Measurements from ENCODE around the gene CLNS1A.

CLNS1A gene

DNA sequence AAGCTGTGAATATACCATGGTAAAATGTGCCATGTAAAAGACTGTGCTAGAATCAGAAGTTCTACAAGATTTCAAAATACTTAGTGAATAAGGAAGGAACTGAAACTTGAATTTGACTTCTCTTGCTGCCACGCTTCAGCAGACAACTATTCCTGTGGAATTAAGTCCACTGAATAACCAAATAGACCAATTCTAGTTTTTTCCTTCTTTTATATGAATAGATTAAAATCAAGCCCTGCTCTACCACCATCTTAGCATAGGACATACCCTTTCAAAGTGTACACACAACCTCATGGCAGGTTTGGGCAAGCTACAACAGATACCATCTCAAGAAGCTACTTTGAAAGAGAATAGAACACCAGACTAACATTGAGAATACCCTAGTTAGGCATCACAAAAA, 23.4 kb upstream of the CLNS1A start:
- TF ChIP-seq, protein P1, sequence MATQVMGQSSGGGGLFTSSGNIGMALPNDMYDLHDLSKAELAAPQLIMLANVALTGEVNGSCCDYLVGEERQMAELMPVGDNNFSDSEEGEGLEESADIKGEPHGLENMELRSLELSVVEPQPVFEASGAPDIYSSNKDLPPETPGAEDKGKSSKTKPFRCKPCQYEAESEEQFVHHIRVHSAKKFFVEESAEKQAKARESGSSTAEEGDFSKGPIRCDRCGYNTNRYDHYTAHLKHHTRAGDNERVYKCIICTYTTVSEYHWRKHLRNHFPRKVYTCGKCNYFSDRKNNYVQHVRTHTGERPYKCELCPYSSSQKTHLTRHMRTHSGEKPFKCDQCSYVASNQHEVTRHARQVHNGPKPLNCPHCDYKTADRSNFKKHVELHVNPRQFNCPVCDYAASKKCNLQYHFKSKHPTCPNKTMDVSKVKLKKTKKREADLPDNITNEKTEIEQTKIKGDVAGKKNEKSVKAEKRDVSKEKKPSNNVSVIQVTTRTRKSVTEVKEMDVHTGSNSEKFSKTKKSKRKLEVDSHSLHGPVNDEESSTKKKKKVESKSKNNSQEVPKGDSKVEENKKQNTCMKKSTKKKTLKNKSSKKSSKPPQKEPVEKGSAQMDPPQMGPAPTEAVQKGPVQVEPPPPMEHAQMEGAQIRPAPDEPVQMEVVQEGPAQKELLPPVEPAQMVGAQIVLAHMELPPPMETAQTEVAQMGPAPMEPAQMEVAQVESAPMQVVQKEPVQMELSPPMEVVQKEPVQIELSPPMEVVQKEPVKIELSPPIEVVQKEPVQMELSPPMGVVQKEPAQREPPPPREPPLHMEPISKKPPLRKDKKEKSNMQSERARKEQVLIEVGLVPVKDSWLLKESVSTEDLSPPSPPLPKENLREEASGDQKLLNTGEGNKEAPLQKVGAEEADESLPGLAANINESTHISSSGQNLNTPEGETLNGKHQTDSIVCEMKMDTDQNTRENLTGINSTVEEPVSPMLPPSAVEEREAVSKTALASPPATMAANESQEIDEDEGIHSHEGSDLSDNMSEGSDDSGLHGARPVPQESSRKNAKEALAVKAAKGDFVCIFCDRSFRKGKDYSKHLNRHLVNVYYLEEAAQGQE (IDR thresholded peaks at IDR 0.05; ENCODE audit: insufficient read depth in 1 of 2, low read depth in 2 of 2, low read length in 2 of 2), result no peak
- TF ChIP-seq TAF1 (IDR thresholded peaks at IDR 0.05; ENCODE audit: borderline replicate concordance, insufficient read depth, low read length) (no peak), SIN3A (IDR thresholded peaks at IDR 0.05; ENCODE audit: borderline replicate concordance, insufficient read depth, low read length) (no peak), POLR2AphosphoS5 (IDR thresholded peaks at IDR 0.05; ENCODE audit: low read depth, low read length) (no peak), FOXP2 (optimal IDR thresholded peaks at IDR 0.05; ENCODE audit: borderline replicate concordance, extremely low read depth, extremely low read length, insufficient read depth) (no peak)

DNA sequence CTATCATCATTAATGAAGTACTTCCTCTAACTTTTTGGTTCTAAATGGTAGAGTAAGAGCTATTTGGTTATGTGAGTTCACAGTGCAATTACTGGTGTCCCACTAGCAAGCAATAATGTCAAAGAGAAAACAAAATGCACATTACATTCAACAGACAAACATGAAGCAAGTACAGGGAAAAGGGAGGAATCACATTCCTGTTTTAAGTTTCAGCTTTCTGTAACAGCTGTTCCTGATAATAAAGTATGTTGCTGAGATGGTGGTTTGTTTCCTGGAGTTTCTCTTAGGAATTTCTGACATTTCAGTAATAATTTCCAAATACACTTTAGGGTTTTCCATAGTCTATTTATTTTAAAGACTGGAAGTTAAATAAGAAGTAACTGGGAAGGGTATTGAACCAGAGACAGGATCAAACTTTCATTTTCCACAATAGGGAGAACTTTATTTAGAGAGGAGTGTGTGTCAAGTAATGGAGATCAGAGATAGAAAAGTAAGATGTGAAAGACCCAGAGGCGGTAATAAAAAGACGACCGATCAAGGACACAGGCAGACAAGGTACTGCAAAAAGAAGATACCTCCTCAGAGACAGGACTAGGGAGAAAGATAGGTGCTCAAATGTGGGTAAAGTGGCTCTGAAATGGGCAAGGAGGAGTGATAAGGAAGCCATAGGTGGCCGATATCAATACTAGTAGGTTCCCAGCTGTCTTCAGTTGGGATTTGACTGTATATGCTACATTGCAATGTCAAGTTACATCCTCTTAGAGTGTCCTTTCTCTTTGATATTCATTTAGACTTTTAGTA, 20.8 kb upstream of the CLNS1A start:
- TF ChIP-seq POLR2AphosphoS5 (IDR thresholded peaks at IDR 0.05; ENCODE audit: low read depth, low read length) (no peak), SIN3A (IDR thresholded peaks at IDR 0.05; ENCODE audit: borderline replicate concordance, insufficient read depth, low read length) (no peak), TAF1 (IDR thresholded peaks at IDR 0.05; ENCODE audit: borderline replicate concordance, insufficient read depth, low read length) (no peak), FOXP2 (optimal IDR thresholded peaks at IDR 0.05; ENCODE audit: borderline replicate concordance, extremely low read depth, extremely low read length, insufficient read depth) (no peak)
- TF ChIP-seq, protein P1 (IDR thresholded peaks at IDR 0.05; ENCODE audit: insufficient read depth in 1 of 2, low read depth in 2 of 2, low read length in 2 of 2), result no peak

- TF ChIP-seq POLR2AphosphoS5 (IDR thresholded peaks at IDR 0.05; ENCODE audit: low read depth, low read length) (no peak), TAF1 (IDR thresholded peaks at IDR 0.05; ENCODE audit: borderline replicate concordance, insufficient read depth, low read length) (no peak), SIN3A (IDR thresholded peaks at IDR 0.05; ENCODE audit: borderline replicate concordance, insufficient read depth, low read length) (no peak), FOXP2 (optimal IDR thresholded peaks at IDR 0.05; ENCODE audit: borderline replicate concordance, extremely low read depth, extremely low read length, insufficient read depth) (no peak)
- TF ChIP-seq, protein P1 (IDR thresholded peaks at IDR 0.05; ENCODE audit: insufficient read depth in 1 of 2, low read depth in 2 of 2, low read length in 2 of 2), result no peak
Measured at GRCh38 chr11:77656362-77656761, 18.8 kb upstream of the CLNS1A start.

DNA sequence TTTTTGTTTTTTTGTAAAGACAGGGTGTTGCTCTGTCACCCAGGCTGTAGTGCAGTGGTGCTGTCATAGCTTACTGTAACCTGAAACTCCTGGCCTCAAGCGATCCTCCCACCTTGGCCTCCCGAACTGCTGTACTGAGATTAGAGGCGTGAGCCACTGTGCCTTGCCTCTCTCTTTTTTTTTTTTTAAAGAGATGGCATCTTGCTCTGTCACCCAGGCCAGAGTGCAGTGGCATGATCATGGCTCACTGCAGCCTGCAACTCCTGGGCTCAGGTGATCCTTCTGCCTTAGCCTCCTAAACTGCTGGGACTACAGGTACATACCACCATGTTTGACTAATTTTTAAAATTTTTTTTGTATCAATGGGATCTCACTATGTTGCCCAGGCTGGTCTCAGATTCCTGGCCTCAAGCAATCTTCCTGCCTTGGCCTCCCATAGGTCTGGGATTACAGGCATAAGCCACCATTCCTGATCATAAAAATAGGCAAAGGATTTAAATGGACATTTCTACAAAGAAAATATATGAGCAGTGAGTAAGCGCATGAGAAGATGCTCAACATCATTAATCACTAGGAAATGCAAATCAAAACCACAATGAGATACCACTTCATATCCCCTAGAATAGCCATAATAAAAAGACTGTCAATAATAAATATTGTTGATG, 17.3 kb upstream of the CLNS1A start:
- TF ChIP-seq TAF1 (IDR thresholded peaks at IDR 0.05; ENCODE audit: borderline replicate concordance, insufficient read depth, low read length) (no peak), POLR2AphosphoS5 (IDR thresholded peaks at IDR 0.05; ENCODE audit: low read depth, low read length) (no peak), SIN3A (IDR thresholded peaks at IDR 0.05; ENCODE audit: borderline replicate concordance, insufficient read depth, low read length) (no peak), FOXP2 (optimal IDR thresholded peaks at IDR 0.05; ENCODE audit: borderline replicate concordance, extremely low read depth, extremely low read length, insufficient read depth) (no peak)
- TF ChIP-seq, protein P1 (IDR thresholded peaks at IDR 0.05; ENCODE audit: insufficient read depth in 1 of 2, low read depth in 2 of 2, low read length in 2 of 2), result no peak

Measured in PFSK-1 (cell line).